Naive B cell (primary cell): ENCODE results near the gene ZNF674. TPM values are rescaled to one million over a fixed set of nuclear protein-coding genes. Genes with fewer than 3 reads are reported as not detected.
"Not testable (repeated sequence)": the region's sequence is repeated elsewhere in the genome, so short reads cannot be mapped to it uniquely, and the experiment has no call there.

Experiments used
- ATAC-seq, 2 donors: fragments of 150-1000 bp; cut with Tn5 transposase; 2 replicates each; pipeline ENCODE4 v1.10.0; 2021; ENCODE audit warnings: low read depth in 2 of 2, mild to moderate bottlenecking in 2 of 2, moderate library complexity in 2 of 2
- DNase-seq: peaks from one replicate; pipeline ENCODE4 v3.0.0; 2022
- H3K27ac Mint-ChIP-seq, 6 donors: one replicate each; pipeline ENCODE4 v1.8.0; 2020 to 2022; ENCODE audit warnings: mild to moderate bottlenecking in 6 of 6, mixed read lengths in 6 of 6, moderate library complexity in 5 of 6, inconsistent platforms in 2 of 6
- H3K27me3 Mint-ChIP-seq, 3 donors: one replicate each; pipeline ENCODE4 v1.8.0; 2021 to 2022; ENCODE audit warnings: mixed read lengths in 3 of 3, mild to moderate bottlenecking in 1 of 3
- H3K36me3 Mint-ChIP-seq, 2 donors: one replicate each; pipeline ENCODE4 v1.8.0; 2020 to 2022; ENCODE audit warnings: mixed read lengths in 2 of 2, inconsistent platforms in 1 of 2, mild to moderate bottlenecking in 1 of 2
- H3K4me1 Mint-ChIP-seq, 3 donors: one replicate each; pipeline ENCODE4 v1.8.0; 2020 to 2022; ENCODE audit warnings: mixed read lengths in 3 of 3, inconsistent platforms in 1 of 3, mild to moderate bottlenecking in 1 of 3, moderate library complexity in 1 of 3
- H3K4me3 Mint-ChIP-seq, 8 donors: one replicate each; pipeline ENCODE4 v1.8.0; 2020 to 2022; ENCODE audit warnings: mild to moderate bottlenecking in 8 of 8, mixed read lengths in 8 of 8, moderate library complexity in 8 of 8, inconsistent platforms in 2 of 8
- H3K9me3 Mint-ChIP-seq, 7 donors: one replicate each; pipeline ENCODE4 v1.8.0; 2020 to 2022; ENCODE audit warnings: mixed read lengths in 7 of 7, mild to moderate bottlenecking in 5 of 7, inconsistent platforms in 2 of 7, moderate library complexity in 1 of 7
- polyA plus RNA-seq, 6 donors: library from polyadenylated mRNA; unstranded; fragments of 300-500 nt; fragmentation: Illumina TruSeq; gene quantifications; one replicate each; pipeline ENCODE4 v1.2.3, GENCODE V29; 2021; ENCODE audit warnings: low read depth in 6 of 6

ZNF674 gene
- polyA plus RNA-seq, 6 donors from 2014 or later = 0.28 to 1.0 (median 0.57) TPM; not detected in 2

- no peak for ATAC-seq
- H3K27ac Mint-ChIP-seq = peak overlapping the region in 1 of 6 donors; percentile 70
- H3K4me3 Mint-ChIP-seq = peak overlapping the region in 1 of 8 donors; percentile 68
- H3K36me3 Mint-ChIP-seq = peaks cover 27 to 34% of the 10 kb centered on the region in 2 donors
- no peaks in the 10 kb centered on the region for H3K4me1 Mint-ChIP-seq
- H3K9me3 Mint-ChIP-seq = peaks cover 4 to 30% (median 19%) of the 10 kb centered on the region in 7 donors
- DNase-seq = no peak
- no peaks in the 10 kb centered on the region for H3K27me3 Mint-ChIP-seq
Observed at GRCh38 chrX:46488712-46489111, 56.5 kb downstream of the ZNF674 start.

GRCh38 chrX:46485897-46486296, 59.3 kb downstream of the ZNF674 start:
- Mint-ChIP-seq H3K27ac (no peak overlapping the region), H3K4me1 (peaks cover 0 to 4% (median 0%) of the 10 kb centered on the region in 3 donors), H3K27me3 (no peaks in the 10 kb centered on the region), H3K36me3 (peaks cover 34 to 38% of the 10 kb centered on the region in 2 donors), H3K4me3 (no peak overlapping the region), H3K9me3 (peaks cover 6 to 37% (median 28%) of the 10 kb centered on the region in 7 donors)
- DNase-seq (no peak), ATAC-seq (no peak)

GRCh38 chrX:46478634-46479033, 66.6 kb downstream of the ZNF674 start:
- DNase-seq, H3K27ac Mint-ChIP-seq, H3K4me1 Mint-ChIP-seq, ATAC-seq, H3K27me3 Mint-ChIP-seq, H3K4me3 Mint-ChIP-seq: not testable (repeated sequence)
- peaks cover 13 to 19% of the 10 kb centered on the region in 2 donors for H3K36me3 Mint-ChIP-seq
- peaks cover 5 to 44% (median 34%) of the 10 kb centered on the region in 7 donors for H3K9me3 Mint-ChIP-seq

- H3K9me3 Mint-ChIP-seq = peaks cover 0 to 33% (median 26%) of the 10 kb centered on the region in 7 donors
- H3K36me3 Mint-ChIP-seq = peaks cover 7 to 8% of the 10 kb centered on the region in 2 donors
- peak overlapping the region in 1 of 6 donors; percentile 22 for H3K27ac Mint-ChIP-seq
Observed at GRCh38 chrX:46477435-46477834, 67.8 kb downstream of the ZNF674 start.

GRCh38 chrX:46465203-46465602, 80.0 kb downstream of the ZNF674 start:
- peaks cover 7 to 19% (median 11%) of the 10 kb centered on the region in 3 donors for H3K4me1 Mint-ChIP-seq
- no peak overlapping the region for H3K4me3 Mint-ChIP-seq
- DNase-seq = no peak
- ATAC-seq = no peak
- H3K27me3 Mint-ChIP-seq = no peaks in the 10 kb centered on the region
- no peak overlapping the region for H3K27ac Mint-ChIP-seq
- H3K36me3 Mint-ChIP-seq = peaks cover 0 to 9% of the 10 kb centered on the region in 2 donors
- peaks cover 0 to 2% (median 0%) of the 10 kb centered on the region in 7 donors for H3K9me3 Mint-ChIP-seq

More at GRCh38 chrX:46477435-46477834, 67.8 kb downstream of the ZNF674 start:
- Mint-ChIP-seq H3K27me3 (no peaks in the 10 kb centered on the region), H3K4me1 (no peaks in the 10 kb centered on the region), H3K4me3 (no peak overlapping the region)
- DNase-seq = no peak
- ATAC-seq = no peak

- H3K4me1 Mint-ChIP-seq = peaks cover 7 to 22% (median 11%) of the 10 kb centered on the region in 3 donors
- H3K36me3 Mint-ChIP-seq = peaks cover 0 to 9% of the 10 kb centered on the region in 2 donors
- H3K4me3 Mint-ChIP-seq = no peak overlapping the region
- H3K27me3 Mint-ChIP-seq = no peaks in the 10 kb centered on the region
- H3K9me3 Mint-ChIP-seq = no peaks in the 10 kb centered on the region
- ATAC-seq = no peak
- DNase-seq = no peak
- H3K27ac Mint-ChIP-seq = peak overlapping the region in 3 of 6 donors; percentile 5 to 79 (median 43)
Observed at GRCh38 chrX:46463682-46464081, 81.5 kb downstream of the ZNF674 start.

GRCh38 chrX:46461660-46462191, 83.5 kb downstream of the ZNF674 start:
- ATAC-seq (peak; percentile 80 to 82), DNase-seq (peak; percentile 10)
- Mint-ChIP-seq H3K27ac (peak overlapping the region; percentile 65 to 92 (median 86)), H3K4me1 (peaks cover 7 to 22% (median 11%) of the 10 kb centered on the region in 3 donors), H3K9me3 (no peaks in the 10 kb centered on the region), H3K36me3 (peaks cover 0 to 9% of the 10 kb centered on the region in 2 donors), H3K4me3 (peak overlapping the region in 7 of 8 donors; percentile 52 to 86 (median 67)), H3K27me3 (no peaks in the 10 kb centered on the region)

- DNase-seq, H3K36me3 Mint-ChIP-seq, H3K9me3 Mint-ChIP-seq, ATAC-seq, H3K27me3 Mint-ChIP-seq: not testable (repeated sequence)
- peak overlapping the region in 4 of 6 donors; percentile 65 to 92 (median 87) for H3K27ac Mint-ChIP-seq
- H3K4me3 Mint-ChIP-seq = peak overlapping the region in 5 of 8 donors; percentile 59 to 86 (median 68)
- H3K4me1 Mint-ChIP-seq = peaks cover 7 to 22% (median 11%) of the 10 kb centered on the region in 3 donors
Observed at GRCh38 chrX:46460801-46461659, 84.2 kb downstream of the ZNF674 start.

- Mint-ChIP-seq H3K27ac (peak overlapping the region in 1 of 6 donors; percentile 70), H3K9me3 (no peaks in the 10 kb centered on the region), H3K4me3 (no peak overlapping the region), H3K27me3 (no peaks in the 10 kb centered on the region), H3K36me3 (peaks cover 3 to 9% of the 10 kb centered on the region in 2 donors), H3K4me1 (peaks cover 7 to 22% (median 11%) of the 10 kb centered on the region in 3 donors)
- no peak for ATAC-seq
- DNase-seq = no peak
Observed at GRCh38 chrX:46459603-46460002, 85.6 kb downstream of the ZNF674 start.

- H3K9me3 Mint-ChIP-seq = peaks cover 0 to 4% (median 0%) of the 10 kb centered on the region in 7 donors
- ATAC-seq = no peak
- DNase-seq = no peak
- H3K36me3 Mint-ChIP-seq = peaks cover 0 to 9% of the 10 kb centered on the region in 2 donors
- H3K27me3 Mint-ChIP-seq = no peaks in the 10 kb centered on the region
- H3K4me3 Mint-ChIP-seq = no peak overlapping the region
- H3K4me1 Mint-ChIP-seq = peaks cover under 1 to 12% (median 5%) of the 10 kb centered on the region in 3 donors
- peak overlapping the region in 1 of 6 donors; percentile 7 for H3K27ac Mint-ChIP-seq
Observed at GRCh38 chrX:46456125-46456922, 88.9 kb downstream of the ZNF674 start.
